IPS-20b (cell line): Measurements from ENCODE around the gene TBX15.

Source experiments
- H3K27ac ChIP-seq: one replicate; pipeline ENCODE4 v1.5.1; 2013; ENCODE audit warnings: low read length
- H3K27me3 ChIP-seq: 2 replicates; pipeline ENCODE4 v1.6.1; 2013; ENCODE audit warnings: mild to moderate bottlenecking, low read length, inconsistent platforms; ENCODE audit not compliant: insufficient read depth
- H3K36me3 ChIP-seq: 2 replicates; pipeline ENCODE4 v1.6.1; 2013; ENCODE audit warnings: low read depth, mild to moderate bottlenecking, inconsistent platforms, low read length, moderate library complexity; ENCODE audit not compliant: insufficient read depth
- H3K4me1 ChIP-seq: 2 replicates; pipeline ENCODE4 v1.6.1; 2013; ENCODE audit warnings: mild to moderate bottlenecking, control low read depth, inconsistent platforms, low read length, moderate library complexity; ENCODE audit not compliant: insufficient read depth
- H3K4me3 ChIP-seq: 2 replicates; pipeline ENCODE4 v1.5.1; 2013; ENCODE audit warnings: mild to moderate bottlenecking, low read length, inconsistent platforms
- H3K9ac ChIP-seq: 2 replicates; pipeline ENCODE4 v1.6.1; 2013; ENCODE audit warnings: low read depth, mild to moderate bottlenecking, inconsistent platforms, low read length, moderate library complexity
- H3K9me3 ChIP-seq: 2 replicates; pipeline ENCODE4 v1.6.1; 2013; ENCODE audit warnings: mild to moderate bottlenecking, low read depth, low read length, inconsistent platforms; ENCODE audit not compliant: insufficient read depth

Gene TBX15

GRCh38 chr1:118896416-118896815 lies 91.7 kb downstream of the TBX15 start:
- no peak overlapping the region for H3K27ac ChIP-seq
- no peaks in the 10 kb centered on the region for H3K36me3 ChIP-seq
- H3K9me3 ChIP-seq = no peaks in the 10 kb centered on the region
- H3K9ac ChIP-seq = no peak overlapping the region
- H3K27me3 ChIP-seq = no peaks in the 10 kb centered on the region
- no peaks in the 10 kb centered on the region for H3K4me1 ChIP-seq
- H3K4me3 ChIP-seq = no peak overlapping the region

GRCh38 chr1:118894836-118895235 lies 93.3 kb downstream of the TBX15 start:
- Histone ChIP-seq H3K27ac (no peak overlapping the region), H3K36me3 (no peaks in the 10 kb centered on the region), H3K9me3 (no peaks in the 10 kb centered on the region), H3K27me3 (no peaks in the 10 kb centered on the region), H3K4me3 (no peak overlapping the region), H3K9ac (no peak overlapping the region), H3K4me1 (no peaks in the 10 kb centered on the region)

- no peak overlapping the region for H3K9ac ChIP-seq
- H3K4me1 ChIP-seq = no peaks in the 10 kb centered on the region
- no peaks in the 10 kb centered on the region for H3K9me3 ChIP-seq
- no peak overlapping the region for H3K27ac ChIP-seq
- H3K27me3 ChIP-seq = no peaks in the 10 kb centered on the region
- no peaks in the 10 kb centered on the region for H3K36me3 ChIP-seq
- no peak overlapping the region for H3K4me3 ChIP-seq
These were observed 97.2 kb downstream of the TBX15 start for GRCh38 chr1:118890851-118891384.

- Histone ChIP-seq H3K9me3 (no peaks in the 10 kb centered on the region), H3K4me3 (no peak overlapping the region), H3K4me1 (no peaks in the 10 kb centered on the region), H3K36me3 (peaks cover 5% of the 10 kb centered on the region; the same call in 1 of the 2 replicates), H3K9ac (no peak overlapping the region), H3K27me3 (no peaks in the 10 kb centered on the region), H3K27ac (no peak overlapping the region)
These were observed 103.2 kb downstream of the TBX15 start for GRCh38 chr1:118884946-118885345.

GRCh38 chr1:118881751-118882150 lies 106.4 kb downstream of the TBX15 start:
- H3K27me3 ChIP-seq = no peaks in the 10 kb centered on the region
- no peak overlapping the region for H3K4me3 ChIP-seq
- H3K9me3 ChIP-seq = no peaks in the 10 kb centered on the region
- peaks cover 5% of the 10 kb centered on the region; the same call in 1 of the 2 replicates for H3K36me3 ChIP-seq
- no peak overlapping the region for H3K9ac ChIP-seq
- no peak overlapping the region for H3K27ac ChIP-seq
- H3K4me1 ChIP-seq = no peaks in the 10 kb centered on the region

GRCh38 chr1:118878661-118879060 lies 109.5 kb downstream of the TBX15 start:
- Histone ChIP-seq H3K27me3 (no peaks in the 10 kb centered on the region), H3K9me3 (no peaks in the 10 kb centered on the region), H3K9ac (no peak overlapping the region), H3K27ac (no peak overlapping the region), H3K4me3 (no peak overlapping the region), H3K36me3 (no peaks in the 10 kb centered on the region), H3K4me1 (no peaks in the 10 kb centered on the region)

- Histone ChIP-seq H3K4me3 (no peak overlapping the region), H3K27ac (no peak overlapping the region), H3K4me1 (no peaks in the 10 kb centered on the region), H3K27me3 (no peaks in the 10 kb centered on the region), H3K9me3 (no peaks in the 10 kb centered on the region), H3K36me3 (no peaks in the 10 kb centered on the region), H3K9ac (no peak overlapping the region)
These were observed 110.3 kb downstream of the TBX15 start for GRCh38 chr1:118877668-118878396.

- Histone ChIP-seq H3K9me3 (no peaks in the 10 kb centered on the region), H3K36me3 (no peaks in the 10 kb centered on the region), H3K27ac (no peak overlapping the region), H3K9ac (no peak overlapping the region), H3K4me3 (no peak overlapping the region), H3K4me1 (no peaks in the 10 kb centered on the region), H3K27me3 (no peaks in the 10 kb centered on the region)
These were observed 116.5 kb downstream of the TBX15 start for GRCh38 chr1:118871582-118872171.

GRCh38 chr1:118868387-118868786 lies 119.8 kb downstream of the TBX15 start:
- Histone ChIP-seq H3K27ac (no peak overlapping the region), H3K36me3 (no peaks in the 10 kb centered on the region), H3K4me1 (no peaks in the 10 kb centered on the region), H3K27me3 (no peaks in the 10 kb centered on the region), H3K9me3 (no peaks in the 10 kb centered on the region), H3K4me3 (no peak overlapping the region), H3K9ac (no peak overlapping the region)

- Histone ChIP-seq H3K27ac (no peak overlapping the region), H3K9me3 (no peaks in the 10 kb centered on the region), H3K4me3 (no peak overlapping the region), H3K27me3 (no peaks in the 10 kb centered on the region), H3K9ac (no peak overlapping the region), H3K4me1 (no peaks in the 10 kb centered on the region), H3K36me3 (no peaks in the 10 kb centered on the region)
These were observed 121.8 kb downstream of the TBX15 start for GRCh38 chr1:118866330-118866729.

GRCh38 chr1:118863688-118864087 lies 124.5 kb downstream of the TBX15 start:
- Histone ChIP-seq H3K27me3 (no peaks in the 10 kb centered on the region), H3K27ac (no peak overlapping the region), H3K36me3 (no peaks in the 10 kb centered on the region)

GRCh38 chr1:118862755-118863154 lies 125.4 kb downstream of the TBX15 start:
- H3K4me1 ChIP-seq = no peaks in the 10 kb centered on the region
- no peaks in the 10 kb centered on the region for H3K27me3 ChIP-seq
- H3K27ac ChIP-seq = no peak overlapping the region
- H3K36me3 ChIP-seq = no peaks in the 10 kb centered on the region
- no peaks in the 10 kb centered on the region for H3K9me3 ChIP-seq
- no peak overlapping the region for H3K4me3 ChIP-seq
- no peak overlapping the region for H3K9ac ChIP-seq

More at GRCh38 chr1:118863688-118864087, 124.5 kb downstream of the TBX15 start:
- Histone ChIP-seq H3K9ac (no peak overlapping the region), H3K4me3 (no peak overlapping the region), H3K9me3 (no peaks in the 10 kb centered on the region), H3K4me1 (no peaks in the 10 kb centered on the region)
